Astrocyte (in vitro differentiated cells and primary cell): ENCODE data around the gene DGCR2. TPM values are rescaled to one million over a fixed set of nuclear protein-coding genes. Genes with fewer than 3 reads are reported as not detected.

Source experiments
- DNase-seq: peaks from one replicate; pipeline ENCODE4 v3.0.0-alpha.2; 2010; ENCODE audit warnings: low read depth
- FAIRE-seq: peaks from 2 replicates; lab custom pipeline; 2011; peaks lifted over from hg19 to GRCh38; lab: Jason Lieb, UNC
- H2AFZ ChIP-seq: 2 replicates; pipeline ENCODE4 v1.6.0; 2012; ENCODE audit warnings: low read depth, low read length, inconsistent platforms
- H3K27ac ChIP-seq: 2 replicates; pipeline ENCODE4 v1.5.1; 2011; ENCODE audit warnings: low read depth, low read length, inconsistent platforms
- H3K27me3 ChIP-seq: 2 replicates; pipeline ENCODE4 v1.6.0; 2011; ENCODE audit warnings: low read length, inconsistent platforms; ENCODE audit not compliant: insufficient read depth
- H3K36me3 ChIP-seq: 2 replicates; pipeline ENCODE4 v1.5.1; 2011; ENCODE audit warnings: low read length, inconsistent platforms; ENCODE audit not compliant: insufficient read depth
- H3K4me1 ChIP-seq: 2 replicates; pipeline ENCODE4 v1.5.1; 2011; ENCODE audit warnings: low read length, inconsistent platforms; ENCODE audit not compliant: insufficient read depth
- H3K4me2 ChIP-seq: 2 replicates; pipeline ENCODE4 v1.6.0; 2012; ENCODE audit warnings: low read length, inconsistent platforms
- H3K4me3 ChIP-seq: 2 replicates; pipeline ENCODE4 v1.5.1; 2011; ENCODE audit warnings: low read depth, mild to moderate bottlenecking, low read length, inconsistent platforms; ENCODE audit not compliant: insufficient read depth
- H3K79me2 ChIP-seq: 2 replicates; pipeline ENCODE4 v1.6.0; 2012; ENCODE audit warnings: mild to moderate bottlenecking, low read length, inconsistent platforms; ENCODE audit not compliant: insufficient read depth
- H3K9ac ChIP-seq: 2 replicates; pipeline ENCODE4 v1.6.0; 2012; ENCODE audit warnings: mild to moderate bottlenecking, low read length, inconsistent platforms
- H3K9me3 ChIP-seq: 2 replicates; pipeline ENCODE4 v1.5.1; 2012; ENCODE audit warnings: low read depth, mild to moderate bottlenecking, low read length, inconsistent platforms; ENCODE audit not compliant: insufficient read depth
- H4K20me1 ChIP-seq: 2 replicates; pipeline ENCODE4 v1.6.0; 2012; ENCODE audit warnings: low read length, inconsistent platforms; ENCODE audit not compliant: insufficient read depth
- H3K27ac Mint-ChIP-seq: one replicate; pipeline ENCODE4 v1.8.0; 2021; ENCODE audit warnings: mild to moderate bottlenecking, mixed read lengths; ENCODE audit not compliant: unreplicated experiment
- H3K27me3 Mint-ChIP-seq: one replicate; pipeline ENCODE4 v1.8.0; 2021; ENCODE audit warnings: low read depth, mixed read lengths; ENCODE audit not compliant: unreplicated experiment
- H3K36me3 Mint-ChIP-seq: one replicate; pipeline ENCODE4 v1.8.0; 2021; ENCODE audit warnings: low read depth, mixed read lengths; ENCODE audit not compliant: unreplicated experiment
- H3K4me1 Mint-ChIP-seq: one replicate; pipeline ENCODE4 v1.8.0; 2021; ENCODE audit warnings: low read depth, mixed read lengths; ENCODE audit not compliant: unreplicated experiment
- H3K4me3 Mint-ChIP-seq: one replicate; pipeline ENCODE4 v1.8.0; 2021; ENCODE audit warnings: mild to moderate bottlenecking, moderate library complexity, mixed read lengths; ENCODE audit not compliant: unreplicated experiment
- H3K9me3 Mint-ChIP-seq: one replicate; pipeline ENCODE4 v1.8.0; 2021; ENCODE audit warnings: mild to moderate bottlenecking, mixed read lengths; ENCODE audit not compliant: unreplicated experiment
- EZH2 ChIP-seq: IDR thresholded peaks from 2 replicates; pipeline ENCODE4 v1.6.1; 2012; ENCODE audit warnings: mild to moderate bottlenecking, low read length, inconsistent platforms; ENCODE audit not compliant: insufficient read depth
- total RNA-seq: library from RNA; stranded (reverse); gene quantifications from 2 replicates; pipeline ENCODE4 v1.2.1, GENCODE V29; 2021
- TF ChIP-seq, protein P1 (sequence below): IDR thresholded peaks from 2 replicates; pipeline ENCODE4 v1.5.1; 2011; ENCODE audit warnings: low read depth, mild to moderate bottlenecking, inconsistent platforms, low read length, moderate library complexity; ENCODE audit not compliant: insufficient read depth

Gene DGCR2
- total RNA-seq, 1 donor from 2014 or later = 49.4 TPM

DNA sequence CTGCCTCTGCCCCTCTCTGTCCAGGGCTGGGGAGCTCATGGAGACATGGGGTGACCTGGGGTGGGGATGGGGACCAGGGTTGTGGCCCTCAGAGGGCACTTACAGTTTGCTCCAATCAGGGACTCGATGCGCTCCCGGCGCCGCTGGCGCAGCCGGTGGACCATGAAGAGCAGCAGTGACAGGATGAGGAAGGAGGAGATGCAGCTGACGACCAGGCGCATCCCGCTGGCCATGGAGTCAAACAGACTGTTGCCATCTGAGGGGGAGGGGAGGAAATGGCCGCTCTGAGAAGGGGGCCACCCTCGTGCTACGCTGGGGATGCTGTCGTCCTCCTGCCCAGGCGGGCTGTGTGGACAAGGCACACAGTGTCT lies 80.5 kb downstream of the DGCR2 start:
- H3K9me3 Mint-ChIP-seq = no peaks in the 10 kb centered on the region
- H3K27me3 ChIP-seq = no peaks in the 10 kb centered on the region
- H3K9me3 ChIP-seq = no peaks in the 10 kb centered on the region
- H3K79me2 ChIP-seq = no peaks in the 10 kb centered on the region
- H4K20me1 ChIP-seq = peaks cover 28% of the 10 kb centered on the region
- no peaks in the 10 kb centered on the region for H3K4me1 Mint-ChIP-seq
- no peaks in the 10 kb centered on the region for H3K4me1 ChIP-seq
- TF ChIP-seq, protein P1, sequence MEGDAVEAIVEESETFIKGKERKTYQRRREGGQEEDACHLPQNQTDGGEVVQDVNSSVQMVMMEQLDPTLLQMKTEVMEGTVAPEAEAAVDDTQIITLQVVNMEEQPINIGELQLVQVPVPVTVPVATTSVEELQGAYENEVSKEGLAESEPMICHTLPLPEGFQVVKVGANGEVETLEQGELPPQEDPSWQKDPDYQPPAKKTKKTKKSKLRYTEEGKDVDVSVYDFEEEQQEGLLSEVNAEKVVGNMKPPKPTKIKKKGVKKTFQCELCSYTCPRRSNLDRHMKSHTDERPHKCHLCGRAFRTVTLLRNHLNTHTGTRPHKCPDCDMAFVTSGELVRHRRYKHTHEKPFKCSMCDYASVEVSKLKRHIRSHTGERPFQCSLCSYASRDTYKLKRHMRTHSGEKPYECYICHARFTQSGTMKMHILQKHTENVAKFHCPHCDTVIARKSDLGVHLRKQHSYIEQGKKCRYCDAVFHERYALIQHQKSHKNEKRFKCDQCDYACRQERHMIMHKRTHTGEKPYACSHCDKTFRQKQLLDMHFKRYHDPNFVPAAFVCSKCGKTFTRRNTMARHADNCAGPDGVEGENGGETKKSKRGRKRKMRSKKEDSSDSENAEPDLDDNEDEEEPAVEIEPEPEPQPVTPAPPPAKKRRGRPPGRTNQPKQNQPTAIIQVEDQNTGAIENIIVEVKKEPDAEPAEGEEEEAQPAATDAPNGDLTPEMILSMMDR = no peak
- no peak for TF ChIP-seq EZH2
- no peak overlapping the region for H3K27ac Mint-ChIP-seq
- H3K36me3 ChIP-seq = peaks cover 14% of the 10 kb centered on the region
- DNase-seq = no peak
- no peak overlapping the region for H3K9ac ChIP-seq
- H3K27me3 Mint-ChIP-seq = no peaks in the 10 kb centered on the region
- no peak overlapping the region for H3K4me2 ChIP-seq
- no peak overlapping the region for H2AFZ ChIP-seq
- FAIRE-seq = no peak
- no peak overlapping the region for H3K4me3 ChIP-seq
- no peak overlapping the region for H3K4me3 Mint-ChIP-seq
- H3K27ac ChIP-seq = no peak overlapping the region
- H3K36me3 Mint-ChIP-seq = peaks cover 31% of the 10 kb centered on the region

- H3K27ac ChIP-seq = no peak overlapping the region
- H2AFZ ChIP-seq = no peak overlapping the region
- no peaks in the 10 kb centered on the region for H3K27me3 ChIP-seq
- Mint-ChIP-seq H3K4me1 (no peaks in the 10 kb centered on the region), H3K27me3 (no peaks in the 10 kb centered on the region), H3K4me3 (no peak overlapping the region), H3K27ac (no peak overlapping the region), H3K36me3 (peaks cover 28% of the 10 kb centered on the region), H3K9me3 (no peaks in the 10 kb centered on the region)
- H3K36me3 ChIP-seq = peaks cover 10% of the 10 kb centered on the region
- no peaks in the 10 kb centered on the region for H3K79me2 ChIP-seq
- FAIRE-seq (no peak), DNase-seq (no peak)
- no peak overlapping the region for H3K4me3 ChIP-seq
- H3K9ac ChIP-seq = no peak overlapping the region
- H3K4me2 ChIP-seq = no peak overlapping the region
- H4K20me1 ChIP-seq = peaks cover 28% of the 10 kb centered on the region
- H3K4me1 ChIP-seq = no peaks in the 10 kb centered on the region
- TF ChIP-seq EZH2 = no peak
- TF ChIP-seq, protein P1 = no peak
- no peaks in the 10 kb centered on the region for H3K9me3 ChIP-seq
These were observed 81.1 kb downstream of the DGCR2 start for GRCh38 chr22:19040888-19041703.

GRCh38 chr22:19040391-19040861 lies 81.8 kb downstream of the DGCR2 start:
- H3K4me3 Mint-ChIP-seq = no peak overlapping the region
- FAIRE-seq = no peak
- H3K27ac Mint-ChIP-seq = no peak overlapping the region
- H3K9me3 Mint-ChIP-seq = no peaks in the 10 kb centered on the region
- no peaks in the 10 kb centered on the region for H3K79me2 ChIP-seq
- no peaks in the 10 kb centered on the region for H3K4me1 ChIP-seq
- H3K36me3 Mint-ChIP-seq = peaks cover 28% of the 10 kb centered on the region
- H3K36me3 ChIP-seq = peaks cover 8% of the 10 kb centered on the region
- no peak for DNase-seq
- H2AFZ ChIP-seq = no peak overlapping the region
- no peaks in the 10 kb centered on the region for H3K27me3 ChIP-seq
- H3K27me3 Mint-ChIP-seq = no peaks in the 10 kb centered on the region
- peaks cover 34% of the 10 kb centered on the region for H4K20me1 ChIP-seq
- H3K27ac ChIP-seq = no peak overlapping the region
- TF ChIP-seq EZH2 = no peak
- TF ChIP-seq, protein P1 = no peak
- no peaks in the 10 kb centered on the region for H3K9me3 ChIP-seq
- H3K9ac ChIP-seq = no peak overlapping the region
- H3K4me2 ChIP-seq = no peak overlapping the region
- H3K4me3 ChIP-seq = no peak overlapping the region
- no peaks in the 10 kb centered on the region for H3K4me1 Mint-ChIP-seq
